ENCODE results near the gene ARHGAP10. TPM values are rescaled to one million over a fixed set of nuclear protein-coding genes. Genes with fewer than 3 reads are reported as not detected.

The ARHGAP10 gene
- total RNA-seq, 1 donor from 2014 or later: 48.0 TPM

GRCh38 chr4:147955827-147956558 lies 224.1 kb downstream of the ARHGAP10 start:
- no peak for DNase-seq

GRCh38 chr4:147957446-147957845 lies 225.6 kb downstream of the ARHGAP10 start:
- DNase-seq: no peak

DNA sequence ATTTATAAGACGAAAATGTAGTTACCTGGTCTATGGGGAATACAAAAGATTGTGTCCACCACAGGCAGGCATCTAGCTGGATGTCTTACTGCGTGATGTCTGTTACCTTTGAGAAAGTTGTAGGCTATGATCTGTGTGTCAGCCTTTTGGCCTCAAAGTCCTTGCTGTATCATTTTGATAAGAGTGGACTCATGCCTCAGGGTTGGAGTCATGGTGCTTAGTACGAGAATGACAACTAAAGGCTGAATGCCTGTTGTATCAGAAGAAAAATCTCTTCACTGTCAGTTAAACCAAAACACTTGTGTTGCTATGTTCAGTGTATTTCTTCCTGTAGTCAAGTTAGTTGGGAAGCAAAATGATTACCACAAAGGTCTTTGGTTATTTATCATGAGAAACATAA lies 226.2 kb downstream of the ARHGAP10 start:
- DNase-seq: no peak

DNA sequence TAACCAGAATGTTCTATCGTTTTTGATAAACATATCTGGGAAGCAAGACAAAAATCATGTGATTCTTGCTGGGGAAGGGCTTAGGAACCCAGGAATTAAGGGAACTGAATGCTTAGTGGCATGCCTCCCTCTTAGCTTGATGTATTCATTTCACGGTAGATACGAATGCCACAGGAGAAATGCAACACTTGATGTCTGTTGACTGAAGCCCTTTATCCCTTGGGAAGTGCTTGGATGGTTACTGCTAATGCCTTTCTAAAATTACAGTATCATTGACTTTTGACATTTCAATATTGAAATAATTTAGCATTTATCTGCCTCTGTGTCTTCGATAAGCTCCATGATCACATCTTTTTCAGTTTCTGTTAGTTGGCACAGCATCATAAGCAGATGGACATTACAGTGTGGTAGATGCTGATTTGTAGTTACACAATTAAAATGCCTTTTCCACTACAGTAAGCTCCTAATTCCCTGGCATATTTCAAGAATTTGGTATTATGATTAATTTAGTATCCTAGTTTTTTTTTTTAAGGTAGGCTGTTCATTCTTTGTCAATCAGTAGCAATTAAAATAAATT lies 226.7 kb downstream of the ARHGAP10 start:
- no peak for DNase-seq

- DNase-seq: no peak
Observed at GRCh38 chr4:147960971-147961370, 229.1 kb downstream of the ARHGAP10 start.

- DNase-seq: no peak
Observed at GRCh38 chr4:147963839-147964238, 232.0 kb downstream of the ARHGAP10 start.

DNA sequence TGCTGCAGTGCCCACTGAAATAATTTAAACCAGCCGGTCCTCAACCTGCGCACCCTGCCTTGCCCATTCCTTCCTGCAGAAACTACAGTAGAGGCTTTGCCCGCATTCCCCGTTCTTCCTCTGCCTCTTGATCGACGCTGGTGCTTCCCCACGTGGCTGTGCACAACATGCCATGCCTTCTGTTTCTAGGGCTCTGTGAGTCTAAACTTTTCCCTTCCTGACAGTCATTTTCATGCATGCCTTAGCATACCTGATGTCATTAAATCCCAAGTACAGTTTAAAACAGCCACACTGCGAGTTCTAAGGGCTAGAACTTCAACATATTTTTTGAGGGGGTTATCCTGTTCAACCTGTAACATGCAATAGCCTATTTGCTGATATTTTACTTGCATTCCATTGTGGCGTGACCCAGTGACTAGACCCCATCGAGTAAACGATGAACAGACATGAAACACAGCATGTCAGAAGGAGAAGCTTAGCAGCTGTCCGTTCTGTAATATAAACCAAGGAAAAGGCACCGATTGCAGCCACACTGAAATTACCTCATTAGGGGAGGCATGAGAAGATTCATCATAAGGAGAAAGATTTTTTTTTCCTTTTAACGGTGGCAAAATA lies 232.5 kb downstream of the ARHGAP10 start:
- DNase-seq: no peak

DNA sequence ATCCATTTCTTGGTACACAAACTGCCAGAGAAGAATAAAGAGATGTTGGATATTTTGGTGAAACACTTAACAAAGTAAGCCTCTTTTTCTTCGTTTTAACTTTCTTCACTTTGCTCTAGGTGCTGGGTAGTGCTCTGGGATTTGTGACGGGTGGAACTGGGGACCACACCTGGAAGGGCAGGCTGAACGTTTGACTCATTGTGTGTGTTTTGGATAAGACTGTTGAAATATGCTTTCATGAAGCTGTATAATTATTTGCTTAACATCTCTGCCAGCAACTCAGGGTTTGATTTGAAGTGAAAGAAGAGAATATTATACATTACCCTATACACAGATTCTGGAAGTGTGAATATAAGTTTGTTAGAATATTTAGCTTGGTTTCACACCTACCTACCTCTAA lies 233.2 kb downstream of the ARHGAP10 start:
- no peak for DNase-seq

GRCh38 chr4:147965873-147966272 lies 234.0 kb downstream of the ARHGAP10 start:
- no peak for DNase-seq

- DNase-seq: no peak
Observed at GRCh38 chr4:147968641-147969040, 236.8 kb downstream of the ARHGAP10 start.

DNA sequence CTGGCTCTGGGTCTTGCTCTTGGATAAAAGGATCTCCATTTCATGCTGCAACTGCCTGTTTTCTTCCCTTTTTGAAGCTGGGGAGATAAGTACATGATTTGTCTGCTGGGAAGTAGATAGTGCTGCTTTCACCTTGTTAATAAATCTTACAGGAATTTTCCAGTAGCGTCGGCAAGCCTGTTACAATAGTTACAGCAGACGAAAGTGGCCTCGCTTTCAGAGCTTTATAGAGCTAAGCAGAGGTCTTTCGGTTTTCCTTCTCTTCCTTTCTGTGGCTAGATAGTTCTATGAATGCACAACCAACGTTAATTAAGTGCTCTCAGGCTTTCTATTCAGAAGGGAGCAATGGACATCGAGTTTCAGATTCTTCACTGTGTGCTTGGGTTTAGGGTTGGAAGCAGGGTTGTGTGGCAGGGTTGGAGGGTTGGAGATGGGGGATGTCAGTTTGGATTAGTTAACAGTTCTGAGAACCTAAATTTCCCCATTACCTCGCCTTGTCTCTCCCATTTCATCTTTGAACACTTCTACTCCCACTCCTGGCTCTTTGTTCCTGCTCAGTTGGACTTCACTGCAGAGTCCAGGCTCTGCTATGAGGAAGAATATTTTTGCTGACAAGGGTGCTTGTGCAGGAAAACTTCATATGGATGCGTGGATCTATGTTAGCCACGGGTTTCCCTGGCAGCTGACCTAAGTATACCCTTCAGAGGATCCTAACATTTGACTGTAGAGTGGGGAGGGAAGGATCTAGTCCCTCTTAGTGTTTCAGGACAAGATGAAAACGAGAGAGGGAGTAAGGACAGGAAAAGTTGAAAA lies 237.9 kb downstream of the ARHGAP10 start:
- DNase-seq: no peak

- DNase-seq: no peak
Observed at GRCh38 chr4:147971116-147971515, 239.2 kb downstream of the ARHGAP10 start.

DNA sequence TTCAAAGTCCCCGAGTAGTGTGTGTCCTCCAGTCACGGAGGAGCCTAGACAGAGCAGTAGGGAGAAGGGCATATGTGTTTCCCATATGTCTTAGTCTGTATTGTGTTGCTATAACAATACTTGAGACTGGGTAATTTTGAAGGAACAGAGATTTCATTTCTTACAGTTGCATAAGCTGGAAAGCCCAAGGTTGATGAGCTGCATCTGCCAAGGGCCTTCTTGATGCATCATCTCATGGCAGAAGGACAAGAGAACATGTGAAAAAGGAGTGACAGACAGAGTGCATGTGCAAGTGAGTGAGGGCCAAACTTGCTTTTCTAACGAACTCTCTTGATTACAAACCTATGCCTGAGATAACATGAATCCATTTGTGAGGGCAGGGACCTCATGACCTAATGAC lies 243.4 kb downstream of the ARHGAP10 start:
- DNase-seq: peak; percentile 78

DNA sequence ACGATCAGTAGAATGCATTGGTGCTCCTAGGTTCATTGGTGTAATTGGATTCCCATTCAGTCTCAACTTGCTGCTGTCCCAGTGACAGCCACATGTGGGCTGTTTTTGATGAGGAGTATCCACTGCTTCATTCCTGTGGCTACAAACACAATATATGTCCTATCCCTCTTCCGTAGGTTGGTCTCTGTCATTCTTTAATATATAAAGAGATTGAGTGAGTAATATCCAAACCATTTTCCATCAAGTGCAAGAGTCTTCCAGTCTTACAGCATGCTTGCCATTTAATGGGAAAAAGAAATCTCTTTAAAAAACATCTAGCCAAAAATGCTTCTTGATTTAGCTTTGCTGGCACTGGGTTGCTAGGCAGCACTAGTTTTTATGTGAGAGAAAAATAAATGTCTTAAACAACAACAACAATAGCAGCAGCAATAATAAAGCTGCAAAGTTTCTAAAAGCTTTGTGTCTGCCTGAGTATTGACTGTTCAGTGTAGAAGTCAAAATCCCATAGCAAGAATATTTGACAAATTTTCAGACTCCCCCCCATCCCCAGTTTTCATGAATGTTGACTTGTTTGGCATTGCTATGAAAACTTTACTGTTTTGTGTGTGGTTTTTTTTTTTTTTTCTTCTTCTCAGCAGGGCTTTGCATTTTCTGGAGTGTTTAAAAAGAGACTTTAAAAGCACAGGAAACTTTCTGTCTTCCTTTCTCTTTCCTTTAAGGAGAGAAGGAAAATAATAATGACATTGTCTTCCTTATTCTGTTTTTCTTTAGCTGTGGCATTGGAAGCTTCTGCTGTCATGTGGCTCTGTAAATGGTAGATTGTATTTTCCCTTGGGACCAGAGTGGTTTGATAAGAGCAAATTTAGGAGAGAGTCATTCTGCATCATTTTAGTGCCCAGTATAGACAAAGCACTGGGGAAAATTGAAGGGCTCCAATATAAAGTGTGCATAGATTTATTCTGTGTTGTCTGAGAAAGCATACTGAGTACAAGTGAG lies 244.3 kb downstream of the ARHGAP10 start:
- DNase-seq: peak; percentile 7

GRCh38 chr4:147980586-147980985 lies 248.7 kb downstream of the ARHGAP10 start:
- DNase-seq: no peak

- DNase-seq: peak; percentile 2
Observed at GRCh38 chr4:147981305-147981704, 249.4 kb downstream of the ARHGAP10 start.

DNA sequence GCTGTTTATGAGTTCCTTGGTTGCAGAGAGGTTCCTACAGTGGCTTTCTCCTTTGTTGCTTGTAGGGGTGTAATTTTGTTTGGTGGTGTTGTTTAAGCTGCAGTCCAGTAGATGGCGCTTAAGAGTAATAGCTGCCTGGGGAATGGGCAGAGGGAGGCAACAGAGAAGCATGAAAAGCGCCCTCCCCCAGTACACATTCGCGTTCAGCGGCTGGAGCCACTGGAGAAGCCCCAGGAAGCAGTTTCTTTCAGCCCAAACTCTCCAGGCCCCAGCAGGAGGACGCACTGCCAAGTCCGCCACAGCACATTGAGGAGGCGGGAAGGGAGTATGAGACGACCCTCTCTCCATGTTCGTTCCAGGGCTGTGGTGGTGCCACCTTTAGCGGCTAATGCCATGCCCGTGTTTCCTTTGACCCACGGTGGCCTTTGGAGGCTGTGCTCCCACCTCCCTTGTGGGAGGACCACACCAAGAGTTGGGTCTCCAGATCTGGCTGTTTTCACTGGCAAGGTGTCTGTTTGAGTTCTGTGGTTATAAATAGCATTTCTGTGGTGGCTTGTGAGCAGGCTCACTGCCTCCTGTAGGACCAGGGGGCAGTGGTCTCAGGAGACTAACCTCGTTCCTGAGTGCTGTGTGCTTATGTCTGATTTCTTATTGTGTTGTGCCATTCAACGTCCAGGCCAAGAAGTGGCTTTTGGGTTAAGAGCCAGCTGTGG lies 252.3 kb downstream of the ARHGAP10 start:
- DNase-seq: no peak

- no peak for DNase-seq
Observed at GRCh38 chr4:147984778-147985138, 252.9 kb downstream of the ARHGAP10 start.

DNA sequence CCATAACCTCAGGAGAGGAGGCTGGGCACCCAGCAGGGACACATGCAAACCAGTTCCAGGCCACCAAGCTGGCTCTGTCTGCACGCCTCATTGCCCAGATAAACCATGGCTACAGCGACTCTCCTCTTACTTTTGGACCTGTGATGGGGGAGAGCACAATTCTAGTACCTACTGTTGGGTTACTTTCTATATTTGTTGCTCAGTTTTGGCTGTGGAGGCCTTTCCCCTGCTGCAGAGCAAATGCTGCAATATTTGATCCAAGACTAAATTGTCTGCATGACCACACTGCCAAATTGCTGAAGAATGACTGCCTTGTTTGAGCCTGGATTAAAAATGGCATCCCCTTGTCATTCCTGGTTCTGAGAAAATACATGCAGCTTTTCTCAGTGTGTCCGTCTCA lies 253.5 kb downstream of the ARHGAP10 start:
- peak; percentile 27 for DNase-seq

- DNase-seq: no peak
Observed at GRCh38 chr4:147987252-147987651, 255.4 kb downstream of the ARHGAP10 start.
